HG03039 (cell line): ENCODE measurements around the gene WFDC10B.
"Not testable (repeated sequence)": the region's sequence is repeated elsewhere in the genome, so short reads cannot be mapped to it uniquely, and the experiment has no call there.

Experiments
- ATAC-seq: cut with Tn5 transposase; IDR thresholded peaks from one replicate; pipeline ENCODE4 v1.9.1; 2021; ENCODE audit warnings: mild to moderate bottlenecking, moderate library complexity; ENCODE audit not compliant: unreplicated experiment

WFDC10B gene

DNA sequence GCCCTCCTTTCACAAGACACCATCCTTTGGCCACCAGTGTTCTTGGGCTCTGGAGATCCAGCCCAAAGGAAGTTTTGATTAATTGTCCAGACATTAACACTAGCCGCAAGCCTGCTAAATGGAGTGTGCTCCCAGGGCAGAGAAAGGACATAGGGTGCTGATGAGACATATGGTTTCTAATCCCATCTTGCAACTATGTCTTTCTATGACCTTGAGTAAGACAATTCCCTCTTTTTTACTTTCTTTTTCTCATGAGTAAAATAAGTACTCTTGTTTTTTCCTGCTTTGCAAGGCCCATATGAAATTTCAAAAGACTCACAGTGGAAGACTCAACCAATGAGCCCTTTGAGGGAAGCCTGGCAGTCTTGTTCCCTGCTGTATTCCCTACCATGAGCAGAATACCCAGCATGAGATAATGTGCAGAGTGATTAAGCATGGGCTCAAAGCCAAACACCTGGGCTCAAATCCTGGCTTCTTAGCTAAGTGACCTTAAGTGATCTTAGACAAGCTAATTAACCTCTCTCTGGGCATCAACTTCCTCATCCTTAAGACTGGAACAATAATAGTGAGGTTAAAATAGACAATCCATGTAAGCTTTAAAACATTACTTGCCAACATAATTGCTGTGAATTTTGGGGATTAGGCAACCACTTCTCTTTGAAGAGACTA, at the start of gene WFDC10B:
WFDC10B (minus strand) TSS at position 51 of the 669 bp plus-strand sequence. CDS start 19,027 bp downstream, outside the sequence.
- ATAC-seq, result no peak

DNA sequence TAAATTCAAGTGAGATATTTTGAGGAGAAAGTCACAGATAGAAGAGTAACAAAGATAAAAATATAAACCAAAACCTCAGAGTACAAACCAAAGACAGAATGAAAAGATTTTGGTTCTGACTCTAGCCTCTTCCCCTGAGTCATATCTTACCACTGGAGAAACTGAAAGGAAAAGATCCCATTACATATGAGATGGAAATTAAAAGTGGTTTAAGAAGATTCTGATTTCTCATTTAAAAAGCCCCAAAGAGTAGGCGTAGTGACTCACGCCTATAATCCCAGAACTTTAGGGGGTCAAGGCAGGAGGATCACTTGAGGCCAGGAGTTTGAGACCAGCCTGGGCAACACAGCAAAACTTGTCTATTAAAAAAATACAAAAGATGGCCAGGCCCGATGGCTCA, 47.9 kb upstream of the WFDC10B start:
- no peak for ATAC-seq

DNA sequence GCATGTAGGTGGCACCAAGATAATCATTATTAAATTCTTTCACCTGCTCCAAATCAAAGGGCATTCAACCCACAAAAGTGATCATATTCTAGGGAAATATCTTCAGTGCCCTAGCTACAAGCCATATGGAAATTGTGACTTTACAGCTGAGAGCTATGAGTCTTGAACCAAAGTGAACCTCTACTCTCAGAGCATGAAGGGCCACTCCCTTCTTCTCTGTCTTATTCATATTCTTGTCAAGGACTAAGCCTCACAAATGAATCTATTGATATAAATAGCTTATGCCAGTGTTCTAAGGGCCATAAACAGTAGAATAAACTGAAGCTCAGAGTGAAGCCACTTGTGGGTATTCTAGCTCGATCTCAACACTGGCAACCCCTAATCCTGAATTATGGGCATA, 46.9 kb upstream of the WFDC10B start:
- ATAC-seq, result no peak

DNA sequence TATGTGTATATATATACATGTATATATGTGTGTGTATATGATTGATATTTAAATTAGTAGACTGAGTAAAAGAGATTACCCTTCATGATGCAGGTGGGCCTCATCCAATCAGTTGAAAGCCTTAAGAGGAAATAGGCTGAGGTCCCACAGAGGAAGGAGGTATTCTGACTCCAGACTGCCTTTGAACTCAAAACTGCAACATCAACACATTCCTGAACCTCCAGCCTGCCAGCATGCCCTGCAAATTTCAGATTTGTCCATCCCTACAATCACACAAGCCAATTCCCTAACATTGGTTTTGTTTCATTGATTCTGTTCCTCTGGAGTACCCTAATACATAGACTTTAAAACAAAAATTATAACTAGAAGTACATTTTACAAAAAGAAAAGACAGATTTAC, 40.2 kb upstream of the WFDC10B start:
- no peak for ATAC-seq

DNA sequence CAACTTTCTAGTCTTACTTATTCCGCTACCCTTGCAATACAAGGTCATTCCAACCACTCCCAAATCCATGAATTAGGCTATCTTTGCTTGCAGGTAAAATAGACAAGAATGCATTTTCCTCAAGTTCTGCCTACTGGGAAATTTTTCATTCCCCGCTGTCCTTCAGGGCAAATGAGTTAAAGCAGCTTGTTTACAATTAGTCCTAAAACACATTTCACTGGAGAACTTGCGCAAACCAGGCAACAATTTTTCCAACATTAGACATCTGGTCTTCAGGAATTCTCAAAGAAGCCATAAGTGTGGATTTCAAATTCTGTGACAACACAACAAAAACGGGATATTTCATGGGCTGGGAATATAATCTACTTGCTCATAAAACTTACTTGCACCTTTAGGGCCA, 37.8 kb upstream of the WFDC10B start:
- ATAC-seq, result no peak

DNA sequence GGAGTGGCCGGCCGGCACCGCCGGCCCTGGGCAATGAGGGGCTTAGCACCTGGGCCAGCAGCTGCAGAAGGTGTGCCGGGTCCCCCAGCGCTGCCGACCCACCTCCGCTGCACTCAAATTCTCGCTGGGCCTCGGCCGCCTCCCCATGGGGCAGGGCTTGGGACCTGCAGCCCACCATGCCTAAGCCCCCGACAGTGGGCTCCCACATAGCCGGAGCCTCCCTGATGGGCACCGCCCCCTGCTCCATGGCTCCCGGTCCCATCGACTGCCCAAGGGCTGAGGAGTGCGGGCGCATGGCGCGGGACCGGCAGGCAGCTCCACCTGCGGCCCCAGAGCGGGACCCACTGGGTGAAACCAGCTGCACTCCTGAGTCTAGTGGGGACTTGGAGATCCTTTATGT, 31.2 kb upstream of the WFDC10B start:
- no peak for ATAC-seq

DNA sequence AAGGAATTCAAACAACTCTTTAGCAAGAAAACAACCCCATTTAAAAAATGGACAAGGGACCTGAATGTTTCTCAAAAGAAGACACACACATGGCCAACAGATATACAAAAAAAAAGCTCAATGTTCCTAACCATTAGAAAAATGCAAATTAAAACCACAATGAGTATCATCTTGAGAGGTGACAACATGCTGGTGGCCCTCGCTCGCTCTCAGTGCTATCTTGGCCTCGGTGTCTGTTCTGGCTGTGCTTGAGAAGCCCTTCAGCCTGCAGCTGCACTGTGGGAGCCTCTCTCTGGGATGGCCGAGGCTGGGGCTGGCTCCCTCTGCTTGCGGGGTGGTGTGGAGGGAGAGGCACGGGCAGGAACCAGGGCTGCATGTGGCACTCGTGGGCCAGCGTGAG, 30.7 kb upstream of the WFDC10B start:
- no peak for ATAC-seq

DNA sequence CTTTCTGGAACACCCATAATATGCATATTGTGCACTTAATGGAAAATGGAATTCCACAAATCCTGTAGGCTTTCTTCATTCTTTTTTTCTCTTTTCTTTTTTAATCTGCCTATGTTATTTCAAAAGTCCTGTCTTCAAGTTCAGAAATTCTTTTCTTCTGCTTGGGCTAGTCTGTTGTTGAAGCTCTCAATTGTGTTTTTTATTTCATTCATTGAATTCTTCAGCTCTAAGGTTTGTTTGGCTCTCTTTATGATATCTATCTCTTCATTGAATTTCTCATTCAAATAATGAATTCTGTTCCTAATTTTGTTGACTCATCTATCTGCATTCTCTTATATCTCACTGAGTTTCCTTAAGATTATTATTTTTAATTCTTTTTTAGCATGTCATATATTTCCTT, 27.4 kb upstream of the WFDC10B start:
- ATAC-seq, result no peak

DNA sequence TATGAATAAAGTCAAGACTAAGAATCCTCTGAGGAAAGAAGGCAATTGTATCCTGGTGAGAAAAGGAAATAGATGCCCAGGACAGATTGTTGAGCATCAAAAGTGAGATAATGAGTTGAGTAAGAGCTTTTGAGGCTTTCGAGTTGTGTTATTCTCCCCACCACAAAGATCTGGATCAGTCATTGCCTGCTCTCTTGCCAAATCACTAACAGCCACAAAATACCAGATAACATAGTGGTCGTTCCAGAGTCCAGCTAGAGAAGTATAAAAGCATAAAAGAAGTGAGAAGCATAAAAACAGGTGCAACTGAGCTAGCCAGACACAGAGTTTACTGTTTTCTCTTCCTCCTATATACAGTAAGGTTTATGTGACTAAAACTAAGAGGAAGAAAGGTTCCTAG, 22.2 kb upstream of the WFDC10B start:
- ATAC-seq, result no peak

DNA sequence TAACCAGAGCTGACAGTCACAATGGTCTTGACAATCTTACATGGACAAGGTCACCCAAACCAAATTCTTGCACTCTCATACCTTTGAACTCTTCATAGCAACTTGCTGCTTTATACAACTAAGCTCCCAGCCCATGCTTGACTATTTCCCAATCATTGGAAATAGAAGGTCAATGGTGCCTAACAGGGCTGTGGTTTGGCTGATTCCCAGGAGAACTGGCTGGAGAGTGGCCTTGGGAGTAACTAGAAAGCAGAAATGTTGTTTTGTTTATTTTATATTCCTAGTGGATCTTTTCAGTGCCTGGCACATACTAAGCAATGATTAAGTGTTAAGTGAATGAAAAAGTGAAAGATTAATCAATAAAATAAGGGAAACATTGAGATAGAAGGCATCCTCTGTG, 20.3 kb upstream of the WFDC10B start:
- no peak for ATAC-seq

DNA sequence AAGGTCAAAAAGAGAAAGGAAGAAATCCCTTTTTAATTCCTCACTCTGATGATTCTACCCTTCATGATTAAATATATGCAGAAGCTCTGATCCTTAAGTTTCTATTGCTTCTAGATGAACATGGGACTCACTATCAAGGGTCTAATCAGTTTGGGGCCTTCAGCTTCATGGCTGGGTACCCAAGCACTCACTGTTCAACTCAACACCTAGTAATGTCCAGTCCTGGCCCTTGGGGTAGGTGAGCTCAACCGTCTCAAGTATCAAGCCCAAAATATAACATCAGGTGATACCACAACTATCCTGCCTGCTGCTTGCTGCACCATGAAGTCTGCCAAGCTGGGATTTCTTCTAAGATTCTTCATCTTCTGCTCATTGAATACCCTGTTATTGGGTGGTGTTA, 17.2 kb upstream of the WFDC10B start, which contains the start of gene SPINT4:
SPINT4 (plus strand) TSS at position 301 of the 400 bp plus-strand sequence; CDS start at position 322, 21 bp downstream.
- no peak for ATAC-seq

DNA sequence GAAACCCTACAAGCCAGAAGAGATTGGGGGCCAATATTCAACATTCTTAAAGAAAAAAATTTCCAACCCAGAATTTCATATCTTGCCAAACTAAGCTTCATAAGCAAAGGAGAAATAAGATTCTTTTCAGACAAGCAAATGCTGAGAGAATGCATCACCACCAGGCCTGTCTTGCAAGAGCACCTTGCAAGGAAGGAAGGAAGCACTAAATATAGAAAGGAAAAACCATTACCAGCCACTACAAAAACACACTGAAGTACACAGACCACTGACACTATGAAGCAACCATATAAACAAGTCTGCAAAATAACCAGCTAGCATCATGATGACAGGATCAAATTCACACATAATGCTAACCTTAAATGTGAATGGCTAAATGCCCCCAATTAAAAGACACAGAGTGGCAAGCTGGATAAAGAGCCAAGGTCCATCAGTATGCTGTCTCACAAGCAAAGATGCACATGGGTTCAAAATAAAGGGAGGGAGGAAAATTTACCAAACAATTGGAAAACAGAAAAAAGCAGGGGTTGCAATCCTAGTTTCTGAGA, 11.4 kb upstream of the WFDC10B start:
- ATAC-seq, result not testable (repeated sequence)

DNA sequence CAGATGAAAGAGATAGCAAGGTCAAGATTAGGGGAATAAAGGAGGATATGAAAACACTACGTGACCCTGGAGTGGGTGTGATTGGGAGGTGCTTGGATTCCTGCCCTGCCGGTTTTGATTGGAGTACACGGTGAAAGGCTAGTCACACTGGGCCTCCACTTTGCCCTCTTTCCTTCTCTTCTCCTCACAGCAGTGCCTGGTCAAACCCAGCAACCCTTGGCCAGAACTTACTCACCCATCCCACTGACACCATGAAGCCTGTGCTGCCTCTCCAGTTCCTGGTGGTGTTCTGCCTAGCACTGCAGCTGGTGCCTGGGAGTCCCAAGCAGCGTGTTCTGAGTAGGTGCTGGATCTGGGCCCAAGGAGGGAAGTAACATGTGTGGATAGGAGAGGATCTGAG, 2.9 kb downstream of the WFDC10B start, which contains the start of gene WFDC13:
WFDC13 (plus strand) TSS at position 166 of the 400 bp plus-strand sequence; CDS start at position 252, 86 bp downstream.
- no peak for ATAC-seq

DNA sequence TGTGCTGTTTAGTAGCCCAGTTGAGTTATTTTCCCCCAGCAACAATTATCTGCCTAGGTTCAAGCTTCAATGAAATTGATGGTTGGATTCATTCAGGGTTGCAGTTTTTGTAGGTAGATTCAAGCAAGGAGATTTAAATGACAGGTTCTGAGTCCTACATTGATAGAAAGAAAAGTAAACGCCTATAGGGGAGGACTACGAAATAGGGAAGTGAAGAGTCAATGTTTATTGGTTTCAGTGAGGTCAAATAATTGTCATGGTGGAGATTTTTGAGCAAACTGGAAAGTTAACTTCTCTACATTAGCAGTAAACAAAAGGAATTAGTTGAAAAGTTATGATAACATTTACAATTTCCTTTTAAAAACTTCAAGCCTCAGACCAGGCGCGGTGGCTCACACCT, 3.7 kb downstream of the WFDC10B start:
- no peak for ATAC-seq

DNA sequence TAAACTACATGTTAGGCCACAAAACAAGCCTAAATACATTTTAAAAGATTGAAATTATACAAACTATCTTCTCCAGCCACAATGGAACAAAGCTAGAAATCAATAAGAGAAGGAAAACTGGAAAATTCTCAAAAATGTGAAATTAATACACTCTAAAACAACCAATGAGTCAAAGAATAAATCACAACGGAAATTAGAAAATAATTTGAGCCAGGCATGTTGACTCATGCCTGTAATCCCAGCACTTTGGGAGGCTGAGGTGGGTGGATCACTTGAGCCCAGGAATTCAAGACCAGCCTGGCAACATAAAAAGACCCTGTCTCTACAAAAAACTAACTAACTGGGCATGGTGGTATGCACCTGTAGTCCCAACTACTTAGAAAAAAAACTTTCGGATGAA, 9.3 kb downstream of the WFDC10B start:
- ATAC-seq, result no peak

DNA sequence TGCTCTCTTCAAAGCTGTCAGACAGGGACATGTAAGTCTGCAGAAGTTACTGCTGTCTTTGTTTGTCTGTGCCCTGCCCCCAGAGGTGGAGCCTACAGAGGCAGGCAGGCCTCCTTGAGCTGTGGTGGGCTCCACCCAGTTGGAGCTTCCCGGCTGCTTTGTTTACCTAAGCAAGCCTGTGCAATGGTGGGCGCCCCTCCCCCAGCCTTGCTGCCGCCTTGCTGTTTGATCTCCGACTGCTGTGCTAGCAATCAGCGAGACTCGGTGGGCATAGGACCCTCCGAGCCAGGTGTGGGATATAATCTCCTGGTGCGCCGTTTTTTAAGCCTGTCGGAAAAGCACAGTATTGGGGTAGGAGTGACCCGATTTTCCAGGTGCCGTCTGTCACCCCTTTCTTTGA, 11.5 kb downstream of the WFDC10B start:
- ATAC-seq, result not testable (repeated sequence)

DNA sequence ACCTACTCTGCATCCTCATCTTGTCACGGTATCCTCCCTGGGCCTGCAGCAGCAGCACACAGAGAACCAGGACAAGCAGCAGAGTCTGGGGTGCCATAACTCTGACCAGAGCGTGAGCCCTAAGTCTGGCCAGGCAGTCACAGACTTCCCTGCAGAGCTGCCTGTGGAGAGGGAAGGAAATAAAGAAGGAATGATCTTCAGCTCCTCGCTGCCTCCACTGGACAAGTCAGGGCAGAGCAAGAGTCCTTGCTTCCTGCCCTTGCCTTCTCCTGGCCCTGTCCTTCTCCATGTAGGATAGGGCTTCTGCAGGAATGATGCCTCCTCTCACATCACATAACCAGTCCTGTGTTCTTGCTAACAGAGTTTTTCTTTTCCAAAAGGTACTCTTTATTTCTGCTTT, 18.9 kb downstream of the WFDC10B start:
- no peak for ATAC-seq

DNA sequence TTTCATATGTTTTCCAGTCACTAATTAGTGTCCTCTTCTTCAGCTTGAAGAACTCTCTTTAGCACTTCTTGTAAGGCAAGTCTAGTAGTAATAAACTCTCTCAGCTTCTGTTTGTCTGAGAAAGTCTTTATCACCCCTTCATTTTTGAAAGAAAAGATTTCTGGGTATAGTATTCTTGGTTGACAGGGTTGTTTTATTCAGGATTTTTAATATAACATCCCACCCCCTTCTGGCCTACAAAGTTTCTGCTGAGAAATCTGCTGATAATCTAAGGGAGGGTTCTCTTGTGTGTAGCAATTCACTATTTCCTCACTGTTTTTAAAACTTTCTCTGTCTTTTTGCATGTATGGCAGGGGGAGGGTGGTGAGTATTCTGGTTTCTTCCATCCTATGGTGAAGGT, 25.2 kb downstream of the WFDC10B start:
- no peak for ATAC-seq

DNA sequence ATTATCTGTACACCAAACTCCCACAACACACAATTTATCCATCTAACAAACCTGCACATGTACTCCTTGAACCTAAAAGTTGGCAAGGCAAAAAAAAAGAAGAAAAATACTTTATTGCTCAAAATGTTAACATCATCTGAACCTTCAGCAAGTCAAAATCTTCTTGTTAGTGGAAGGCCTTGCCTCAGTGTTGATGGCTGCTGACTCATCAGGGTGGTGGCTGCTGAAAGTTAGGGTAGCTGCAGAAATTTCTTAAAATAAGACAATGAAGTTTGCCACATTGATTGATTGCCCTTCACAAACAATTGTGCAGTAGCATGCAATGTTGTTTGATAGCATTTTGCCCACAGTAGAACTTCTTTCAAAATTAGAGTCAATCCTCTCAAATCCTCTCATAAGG, 32.1 kb downstream of the WFDC10B start:
- ATAC-seq, result no peak

DNA sequence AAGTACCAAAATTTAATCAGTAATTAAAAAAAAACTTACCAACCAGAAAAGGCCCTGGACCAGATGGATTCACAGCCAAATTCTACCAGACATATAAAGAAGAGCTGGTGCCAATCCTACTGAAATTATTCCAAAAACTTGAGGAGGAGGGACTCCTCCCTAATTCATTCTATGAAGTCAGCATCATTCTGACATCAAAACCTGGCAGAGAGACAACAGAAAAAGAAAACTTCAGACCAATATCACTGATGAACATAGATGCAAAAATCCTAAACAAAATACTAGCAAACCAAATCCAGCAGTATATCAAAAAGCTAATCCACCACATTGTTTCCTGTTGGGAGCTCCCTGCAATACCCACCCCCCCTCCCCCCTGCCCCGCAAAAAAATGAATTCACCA, 34.7 kb downstream of the WFDC10B start, which contains the start of gene WFDC11:
WFDC11 (minus strand) TSS at position 101 of the 400 bp plus-strand sequence. CDS start 19,639 bp downstream, outside the sequence.
- ATAC-seq, result no peak

DNA sequence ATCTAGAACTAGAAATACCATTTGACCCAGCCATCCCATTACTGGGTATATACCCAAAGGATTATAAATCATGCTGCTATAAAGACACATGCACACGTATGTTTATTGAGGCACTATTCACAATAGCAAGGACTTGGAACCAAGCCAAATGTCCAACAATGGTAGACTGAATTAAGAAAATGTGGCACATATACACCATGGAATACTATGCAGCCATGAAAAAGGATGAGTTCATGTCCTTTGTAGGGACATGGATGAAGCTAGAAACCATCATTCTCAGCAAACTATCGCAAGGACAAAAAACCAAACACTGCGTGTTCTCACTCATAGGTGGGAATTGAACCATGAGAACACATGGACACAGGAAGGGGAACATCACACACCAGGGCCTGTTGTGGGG, 47.8 kb downstream of the WFDC10B start:
- not testable (repeated sequence) for ATAC-seq

DNA sequence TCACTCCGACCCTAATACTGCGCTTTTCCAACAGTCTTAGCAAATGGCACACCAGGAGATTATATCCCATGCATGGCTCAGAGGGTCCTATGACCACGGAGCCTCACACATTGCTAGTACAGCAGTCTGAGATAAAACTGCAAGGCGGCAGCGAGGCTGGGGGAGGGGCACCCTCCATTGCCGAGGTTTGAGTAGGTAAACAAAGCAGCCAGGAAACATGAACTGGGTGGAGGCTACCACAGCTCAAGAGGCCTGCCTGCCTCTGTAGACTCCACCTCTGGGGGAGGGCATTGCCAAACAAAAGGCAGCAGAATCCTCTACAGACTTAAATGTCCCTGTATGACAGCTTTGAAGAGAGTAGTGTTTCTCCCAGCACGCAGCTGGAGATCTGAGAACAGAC, 53.1 kb downstream of the WFDC10B start:
- ATAC-seq, result not testable (repeated sequence)
